Sigmoid colon (tissue), 7 donors: ENCODE results near the gene TBC1D2. TPM values are rescaled to one million over a fixed set of nuclear protein-coding genes. Genes with fewer than 3 reads are reported as not detected.

Experiments
- DNase-seq: peaks from one replicate; pipeline ENCODE4 v3.0.0-alpha.2; 2019
- H3K27ac ChIP-seq, 4 donors: fragments of 200-600 bp; sonication (generic); one replicate each; pipeline ENCODE4 v1.5.1; 2016 to 2019; ENCODE audit warnings: mild to moderate bottlenecking in 1 of 4
- H3K27me3 ChIP-seq, 3 donors: fragments of 200-600 bp; sonication (generic); one replicate each; pipeline ENCODE4 v1.5.1; 2019; ENCODE audit warnings: mild to moderate bottlenecking in 1 of 3
- H3K36me3 ChIP-seq, 4 donors: fragments of 200-600 bp; sonication (generic); one replicate each; pipeline ENCODE4 v1.5.1; 2016 to 2019
- H3K4me1 ChIP-seq, 4 donors: fragments of 200-600 bp; sonication (generic); one replicate each; pipeline ENCODE4 v1.5.1; 2017 to 2019
- H3K4me3 ChIP-seq, 4 donors: fragments of 200-600 bp; sonication (generic); one replicate each; pipeline ENCODE4 v1.5.1; 2017 to 2019; ENCODE audit warnings: mild to moderate bottlenecking in 2 of 4, moderate library complexity in 1 of 4
- H3K9me3 ChIP-seq, 4 donors: fragments of 200-600 bp in 3 of 4; sonication (generic) in 3 of 4; one replicate each; pipeline versions ENCODE4 v1.5.1 to v1.6.1; 2013 to 2019
- CTCF ChIP-seq, 4 experiments: fragments of 450-650 bp in 3 of 4; fragments of 200-600 bp in 1 of 4; IDR thresholded peaks; one replicate each; pipeline ENCODE4 v1.5.1; 2016 to 2019; ENCODE audit warnings: antibody characterized with exemption in 4 of 4, mild to moderate bottlenecking in 3 of 4, moderate library complexity in 2 of 4
- EP300 ChIP-seq, 4 donors: sonication (generic); formaldehyde crosslinking; IDR thresholded peaks; one replicate each; pipeline ENCODE4 v1.6.1; 2017; ENCODE audit warnings: antibody characterized with exemption in 4 of 4
- POLR2A ChIP-seq, 2 donors: fragments of 450-650 bp; IDR thresholded peaks; one replicate each; pipeline ENCODE4 v1.6.1; 2016; ENCODE audit warnings: antibody characterized with exemption in 2 of 2, mild to moderate bottlenecking in 2 of 2, moderate library complexity in 2 of 2
- POLR2AphosphoS5 ChIP-seq, 4 donors: sonication (generic); formaldehyde crosslinking; IDR thresholded peaks; one replicate each; pipeline ENCODE4 v1.6.1; 2017; ENCODE audit warnings: antibody characterized with exemption in 4 of 4
- WGBS, 2 donors: extraction: QIAGEN DNeasy Blood & Tissue Kit; methylation state at CpG; one replicate each; pipeline ENCODE4 v1.1.7; 2013; 5-methylcytosine and 5-hydroxymethylcytosine counted together
- intact Hi-C: fragments of 100-400 bp; cut with DNase I; formaldehyde crosslinking; loops from one replicate; pipeline ENCODE4 v1.15.1; 2023
- polyA plus RNA-seq, 3 donors: library from polyadenylated mRNA; stranded (reverse); fragments of 200-250 nt; gene quantifications; one replicate each; pipeline ENCODE4 v1.2.3, GENCODE V29; 2013
- total RNA-seq, 4 donors: library from RNA; depleted of rRNA; stranded (reverse); fragments of >200 nt; gene quantifications; one replicate each; pipeline ENCODE4 v1.1.0, GENCODE V29; 2016
- donor health status: healthy with polysubstance abuse.
- donor health status: Bipolar disorder and iron deficiency.
- donor health status: healthy.

TBC1D2 gene
- total and polyA plus RNA-seq, 7 donors = 4.8 to 23.8 (median 13.3) TPM

GRCh38 chr9:98182069-98182820, 73.2 kb downstream of the TBC1D2 start:
- 90 to 91% methylated on average over 9 of the region's 9 CpGs for WGBS, 2 donors
- no peaks in the 10 kb centered on the region for H3K36me3 ChIP-seq
- intact Hi-C loops = no loop called here

GRCh38 chr9:98181746-98182068, 73.7 kb downstream of the TBC1D2 start:
- Histone ChIP-seq H3K9me3 (no peaks in the 10 kb centered on the region), H3K27me3 (no peaks in the 10 kb centered on the region), H3K27ac (no peak overlapping the region), H3K36me3 (no peaks in the 10 kb centered on the region), H3K4me1 (no peaks in the 10 kb centered on the region), H3K4me3 (no peak overlapping the region)
- 94 to 96% methylated on average over 5 of the region's 5 CpGs for WGBS, 2 donors
- no peak for DNase-seq
- intact Hi-C loops = no loop called here
- no peak for TF ChIP-seq POLR2A (IDR thresholded peaks at IDR 0.05)
- TF ChIP-seq POLR2AphosphoS5 (IDR thresholded peaks at IDR 0.05) = no peak
- TF ChIP-seq CTCF (IDR thresholded peaks at IDR 0.05) = no peak
- no peak for TF ChIP-seq EP300 (IDR thresholded peaks at IDR 0.05)

More at GRCh38 chr9:98182069-98182820, 73.2 kb downstream of the TBC1D2 start:
- no peaks in the 10 kb centered on the region for H3K27me3 ChIP-seq
- H3K27ac ChIP-seq = no peak overlapping the region
- TF ChIP-seq POLR2AphosphoS5 (IDR thresholded peaks at IDR 0.05) = no peak
- no peak for TF ChIP-seq POLR2A (IDR thresholded peaks at IDR 0.05)
- no peak for TF ChIP-seq CTCF (IDR thresholded peaks at IDR 0.05)
- no peak for TF ChIP-seq EP300 (IDR thresholded peaks at IDR 0.05)
- H3K9me3 ChIP-seq = no peaks in the 10 kb centered on the region
- H3K4me1 ChIP-seq = no peaks in the 10 kb centered on the region
- H3K4me3 ChIP-seq = no peak overlapping the region
- no peak for DNase-seq

- Histone ChIP-seq H3K9me3 (no peaks in the 10 kb centered on the region), H3K4me3 (no peak overlapping the region), H3K27ac (no peak overlapping the region), H3K36me3 (no peaks in the 10 kb centered on the region), H3K27me3 (no peaks in the 10 kb centered on the region), H3K4me1 (no peaks in the 10 kb centered on the region)
- DNase-seq = no peak
- 95 to 97% methylated on average over 6 of the region's 6 CpGs for WGBS, 2 donors
- TF ChIP-seq CTCF (IDR thresholded peaks at IDR 0.05) (no peak), POLR2A (IDR thresholded peaks at IDR 0.05) (no peak), POLR2AphosphoS5 (IDR thresholded peaks at IDR 0.05) (no peak), EP300 (IDR thresholded peaks at IDR 0.05) (no peak)
- intact Hi-C loops = no loop called here
Observed at GRCh38 chr9:98180996-98181395, 74.5 kb downstream of the TBC1D2 start.

- no peak for TF ChIP-seq EP300 (IDR thresholded peaks at IDR 0.05)
- no peak for TF ChIP-seq CTCF (IDR thresholded peaks at IDR 0.05)
- no peak for TF ChIP-seq POLR2A (IDR thresholded peaks at IDR 0.05)
- no peak for TF ChIP-seq POLR2AphosphoS5 (IDR thresholded peaks at IDR 0.05)
- H3K4me1 ChIP-seq = no peaks in the 10 kb centered on the region
- H3K27me3 ChIP-seq = no peaks in the 10 kb centered on the region
- no peaks in the 10 kb centered on the region for H3K9me3 ChIP-seq
- no peak overlapping the region for H3K4me3 ChIP-seq
- no peak for DNase-seq
- no peaks in the 10 kb centered on the region for H3K36me3 ChIP-seq
- intact Hi-C loops = no loop called here
- H3K27ac ChIP-seq = no peak overlapping the region
- WGBS, 2 donors = 81 to 85% methylated on average over 16 of the region's 16 CpGs
Observed at GRCh38 chr9:98178874-98179850, 76.3 kb downstream of the TBC1D2 start.
